HG02840 (cell line): Measurements from ENCODE around the gene ATP9A.
"Not testable (repeated sequence)": the region's sequence is repeated elsewhere in the genome, so short reads cannot be mapped to it uniquely, and the experiment has no call there.

Source experiments
- ATAC-seq: cut with Tn5 transposase; IDR thresholded peaks from one replicate; pipeline ENCODE4 v1.9.1; 2021; ENCODE audit warnings: mild to moderate bottlenecking, moderate library complexity, moderate number of reproducible peaks; ENCODE audit not compliant: unreplicated experiment, low FRiP score

ATP9A gene

GRCh38 chr20:51697096-51697826 is 70.9 kb downstream of the ATP9A start:
- ATAC-seq, result no peak

DNA sequence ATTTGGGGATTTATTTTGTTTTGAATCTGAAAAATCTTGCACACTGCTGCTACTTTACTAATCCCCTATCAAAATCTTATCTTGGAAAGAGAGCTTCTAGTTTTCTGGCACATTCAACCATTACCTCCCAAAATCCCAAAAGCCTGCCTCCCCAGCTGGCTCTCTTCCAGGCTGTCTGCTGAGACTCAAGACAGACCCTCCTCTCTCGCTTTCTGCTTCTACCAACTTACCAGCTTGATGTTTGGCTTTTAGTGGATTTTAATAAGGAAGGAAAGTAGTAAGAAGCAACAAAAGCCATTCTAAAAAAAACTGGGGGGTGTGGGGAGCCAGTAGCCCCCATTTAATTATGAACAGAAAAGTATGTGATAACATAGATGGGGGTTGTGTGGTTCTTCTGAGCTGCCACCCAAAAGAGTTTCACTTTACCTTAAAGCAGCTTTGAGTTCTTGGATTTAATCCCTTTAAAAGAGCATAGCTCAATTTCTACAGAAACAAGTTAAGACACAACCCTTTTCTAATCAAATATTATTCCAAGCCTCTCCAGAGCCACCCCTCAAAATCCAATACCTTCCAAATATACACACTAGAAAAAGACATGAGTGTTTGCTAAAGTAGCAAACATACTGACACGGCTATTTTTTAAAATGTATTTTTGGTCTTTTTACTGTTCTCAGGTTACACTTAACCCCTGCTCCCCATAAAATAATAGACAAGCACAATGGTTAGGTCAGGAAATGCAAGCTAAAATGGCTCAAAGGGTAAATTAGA is 71.7 kb downstream of the ATP9A start:
- no peak for ATAC-seq

DNA sequence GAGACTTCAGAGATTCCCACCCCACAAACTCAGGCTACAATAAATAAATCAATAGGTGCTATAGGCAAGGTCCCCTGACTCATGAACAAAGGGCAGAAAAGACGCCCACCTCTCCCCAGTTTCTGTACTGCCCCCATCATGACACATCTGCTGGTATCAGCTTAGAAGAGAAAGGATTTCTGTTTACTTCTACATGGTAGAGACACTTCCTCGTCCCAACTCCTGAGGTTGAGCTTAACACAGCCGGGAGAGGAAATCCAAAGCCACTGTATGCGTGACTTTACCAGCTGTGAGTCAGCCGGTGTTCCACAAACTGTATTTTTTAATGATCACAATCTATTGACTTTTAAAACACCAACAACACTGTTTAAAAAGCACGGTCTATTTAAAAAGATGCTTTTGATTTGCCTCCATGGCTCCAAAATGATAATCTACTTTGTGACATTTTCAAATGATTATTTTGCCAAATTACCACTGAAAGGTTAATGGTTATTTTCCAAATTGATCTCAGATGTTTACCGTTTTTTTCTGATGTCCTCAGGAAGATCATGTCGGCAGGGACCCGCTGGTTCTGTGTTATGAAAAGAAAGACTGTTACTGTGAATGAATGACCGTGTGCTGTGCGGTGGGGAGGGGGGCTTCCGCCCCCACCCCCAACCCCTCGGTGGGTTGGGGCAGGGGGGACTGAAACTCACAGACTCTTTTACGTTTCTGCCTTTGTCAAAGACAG is 72.5 kb downstream of the ATP9A start:
- ATAC-seq, result no peak

- ATAC-seq, result no peak
Observed at GRCh38 chr20:51692806-51693400, 75.3 kb downstream of the ATP9A start.

DNA sequence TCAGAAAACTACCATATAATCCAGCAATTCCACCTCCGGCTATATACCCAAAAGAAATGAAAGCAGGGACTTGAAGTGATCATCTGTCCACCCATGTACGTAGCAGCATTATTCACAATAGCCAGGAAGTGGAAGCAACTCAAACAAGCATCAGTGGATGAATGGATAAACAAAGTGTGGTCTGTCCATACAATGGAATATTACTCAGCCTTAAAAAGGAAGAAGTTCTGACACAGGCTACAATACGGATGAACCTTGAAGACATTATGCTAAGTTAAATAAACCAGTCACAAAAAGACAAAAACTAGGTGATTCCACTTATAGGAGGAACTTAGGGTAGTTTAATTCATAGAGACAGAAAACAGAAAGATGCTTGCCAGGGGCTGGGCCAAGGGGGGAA is 76.5 kb downstream of the ATP9A start:
- no peak for ATAC-seq

- ATAC-seq, result no peak
Observed at GRCh38 chr20:51688600-51689244, 79.5 kb downstream of the ATP9A start.

- ATAC-seq, result no peak
Observed at GRCh38 chr20:51687630-51688029, 80.6 kb downstream of the ATP9A start.

DNA sequence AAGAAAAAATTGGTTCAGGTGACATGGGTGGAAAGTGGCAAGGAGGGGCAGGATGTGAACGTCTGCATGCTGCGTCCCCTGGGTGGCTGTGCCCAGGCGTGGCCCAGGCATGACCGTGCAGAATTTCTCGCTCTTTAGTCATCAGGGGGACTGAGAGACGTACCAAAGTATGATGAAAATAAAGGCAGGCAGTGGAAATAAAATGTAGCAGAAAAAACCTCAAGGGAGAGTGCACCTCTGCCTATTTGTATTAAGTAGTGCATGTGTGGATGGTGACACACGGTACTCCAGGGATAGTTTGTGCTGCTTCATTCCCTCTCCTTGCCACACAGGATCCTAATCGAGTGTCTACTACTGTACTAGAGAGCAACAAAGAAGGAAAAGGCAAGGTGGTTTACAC is 81.1 kb downstream of the ATP9A start:
- no peak for ATAC-seq

DNA sequence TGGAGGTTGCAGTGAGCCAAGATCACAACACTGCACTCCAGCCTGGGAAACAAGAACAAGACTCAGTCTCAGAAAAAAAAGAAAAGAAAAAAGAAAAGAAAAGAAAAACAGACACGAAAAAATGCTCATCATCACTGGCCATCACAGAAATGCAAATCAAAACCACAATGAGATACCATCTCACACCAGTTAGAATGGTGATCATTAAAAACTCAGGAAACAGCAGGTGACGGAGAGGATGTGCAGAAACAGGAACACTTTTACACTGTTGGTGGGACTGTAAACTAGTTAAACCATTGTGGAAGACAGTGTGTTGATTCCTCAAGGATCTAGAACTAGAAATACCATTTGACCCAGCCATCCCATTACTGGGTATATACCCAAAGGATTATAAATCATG is 82.7 kb downstream of the ATP9A start:
- not testable (repeated sequence) for ATAC-seq

- no peak for ATAC-seq
Observed at GRCh38 chr20:51680067-51680749, 88.0 kb downstream of the ATP9A start.

DNA sequence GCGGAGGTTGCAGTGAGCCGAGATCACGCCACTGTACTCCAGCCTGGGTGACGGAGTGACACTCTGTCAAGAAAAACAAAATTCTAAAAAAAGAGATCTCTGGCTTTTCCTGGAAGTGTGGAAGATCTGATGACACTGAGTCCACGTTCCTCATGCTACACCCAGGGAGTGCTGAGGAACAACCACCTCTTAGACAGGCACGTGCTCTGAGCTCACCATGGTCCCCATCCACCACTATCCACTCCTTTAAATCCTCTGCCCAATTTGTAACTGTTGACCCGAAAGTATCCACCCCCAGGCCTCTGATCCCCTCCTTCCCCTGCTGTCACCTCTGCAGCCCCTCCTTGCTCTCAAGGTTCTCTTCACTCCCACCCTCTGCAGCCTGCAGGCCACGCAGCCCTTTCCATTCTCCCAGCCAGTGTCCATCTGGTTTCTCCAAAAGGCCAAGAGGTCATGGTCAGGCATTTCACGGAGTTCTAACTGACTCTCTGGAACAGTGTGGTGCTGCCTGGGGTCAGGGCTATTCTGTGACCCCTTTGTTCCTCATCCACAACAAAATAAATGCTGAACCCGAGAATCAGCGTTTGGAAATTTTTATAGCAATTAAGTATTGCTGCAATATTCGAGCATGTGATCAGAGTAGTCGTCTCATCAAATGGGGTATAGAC is 88.8 kb downstream of the ATP9A start:
- ATAC-seq, result no peak

DNA sequence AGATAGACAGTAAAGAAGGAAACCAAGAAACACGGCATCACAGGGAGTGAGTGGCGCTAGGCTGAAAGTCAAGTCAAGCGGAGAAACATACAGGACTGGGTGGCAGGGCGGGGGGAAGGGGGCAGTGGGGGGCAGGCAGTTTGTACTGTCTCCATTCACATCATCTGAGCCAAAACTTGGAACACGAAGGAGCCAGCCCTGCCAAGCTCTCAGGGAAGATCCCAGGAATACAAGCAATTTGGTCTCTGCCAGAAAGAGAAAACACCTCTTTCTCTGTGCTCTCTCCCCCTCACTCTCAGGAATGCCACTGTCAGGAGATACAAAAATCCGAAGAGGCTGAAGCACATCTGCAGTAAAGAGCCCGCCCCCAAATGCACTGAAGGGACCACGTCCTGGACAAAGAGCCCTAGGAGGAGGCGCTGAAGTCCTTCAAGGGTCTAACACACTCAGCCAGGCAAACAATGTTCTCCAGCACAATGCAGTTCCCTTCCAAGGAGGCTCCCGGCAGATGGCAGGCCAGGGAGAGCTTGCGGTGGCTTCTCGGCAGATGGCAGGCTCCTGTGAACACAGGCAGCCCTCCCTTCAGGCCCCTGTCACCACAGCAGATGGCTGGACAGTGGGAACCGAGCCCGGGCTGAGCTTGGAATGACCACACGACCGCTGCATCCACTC is 90.0 kb downstream of the ATP9A start:
- no peak for ATAC-seq

DNA sequence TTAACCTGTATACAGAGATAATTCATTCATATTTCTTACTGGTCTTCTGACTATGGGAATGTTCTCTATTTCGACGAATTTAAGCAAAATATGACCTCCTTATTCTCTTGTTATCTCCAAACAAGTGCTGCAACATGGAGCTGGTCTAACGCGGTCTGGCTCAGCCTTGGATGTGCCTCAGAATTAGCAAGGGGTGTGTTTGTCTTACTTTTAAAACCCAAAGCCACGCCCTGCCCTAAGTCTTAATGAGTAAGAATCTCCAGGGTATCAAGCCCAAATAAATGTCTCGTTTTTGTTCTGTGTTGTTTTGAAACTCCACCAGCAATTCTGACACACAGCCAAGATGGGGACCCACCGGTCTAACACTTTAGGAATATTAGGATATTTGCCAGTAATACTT is 99.2 kb downstream of the ATP9A start:
- ATAC-seq, result no peak

DNA sequence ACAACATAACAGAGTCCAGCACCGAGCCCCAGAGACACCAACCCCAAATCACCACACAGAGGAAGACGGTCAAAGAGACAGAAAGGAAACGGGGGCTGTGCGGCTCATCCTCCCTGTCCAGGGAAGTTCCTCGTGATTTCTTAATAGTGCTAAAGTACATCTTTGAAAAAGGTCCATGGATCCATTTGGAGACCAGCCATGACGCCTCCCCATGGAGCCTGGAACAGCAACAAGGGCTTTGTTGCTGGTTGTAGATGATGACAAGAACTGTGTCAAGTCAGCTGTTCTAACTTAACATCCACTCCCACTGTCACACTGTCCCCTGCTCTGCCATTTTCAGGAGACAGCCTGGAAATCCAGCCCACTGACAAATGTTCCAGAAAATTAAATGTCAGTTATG is 99.7 kb downstream of the ATP9A start:
- no peak for ATAC-seq

GRCh38 chr20:51667491-51667890 is 100.7 kb downstream of the ATP9A start:
- no peak for ATAC-seq

GRCh38 chr20:51667002-51667408 is 101.2 kb downstream of the ATP9A start:
- no peak for ATAC-seq

- ATAC-seq, result no peak
Observed at GRCh38 chr20:51666126-51666525, 102.1 kb downstream of the ATP9A start.

GRCh38 chr20:51665543-51666118 is 102.6 kb downstream of the ATP9A start:
- no peak for ATAC-seq
